Activated CD4-positive, alpha-beta T cell treated with anti-CD3 and anti-CD28 coated beads for 24 hours (primary cell): ENCODE data around the gene PTPRK.

ENCODE experiments used
- DNase-seq, 2 donors: peaks; one replicate each; pipeline ENCODE4 v3.0.0-alpha.2; 2020; ENCODE audit warnings: low read depth in 2 of 2

PTPRK gene

DNA sequence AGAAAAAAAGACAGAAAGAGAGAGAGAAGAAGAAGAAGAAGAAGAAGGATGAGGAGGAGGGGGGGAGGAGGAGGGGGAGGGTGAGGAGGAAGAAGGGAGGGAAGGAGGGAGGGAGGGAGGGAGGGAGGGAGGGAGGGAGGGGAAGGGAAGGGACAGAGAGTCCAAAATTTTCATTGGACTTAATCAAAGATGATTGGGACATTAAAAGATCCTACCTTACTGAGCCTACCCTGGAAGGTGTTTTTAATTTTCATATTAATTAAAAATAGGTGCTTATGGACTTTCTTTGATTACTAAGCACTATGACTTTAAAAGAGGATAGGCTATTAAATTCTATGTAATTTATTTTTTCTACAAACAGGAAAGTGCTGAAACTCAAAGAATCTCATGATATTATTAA is 319.6 kb downstream of the PTPRK start:
- no peak for DNase-seq

- DNase-seq, result no peak
Observed at GRCh38 chr6:128199461-128199860, 320.9 kb downstream of the PTPRK start.

DNA sequence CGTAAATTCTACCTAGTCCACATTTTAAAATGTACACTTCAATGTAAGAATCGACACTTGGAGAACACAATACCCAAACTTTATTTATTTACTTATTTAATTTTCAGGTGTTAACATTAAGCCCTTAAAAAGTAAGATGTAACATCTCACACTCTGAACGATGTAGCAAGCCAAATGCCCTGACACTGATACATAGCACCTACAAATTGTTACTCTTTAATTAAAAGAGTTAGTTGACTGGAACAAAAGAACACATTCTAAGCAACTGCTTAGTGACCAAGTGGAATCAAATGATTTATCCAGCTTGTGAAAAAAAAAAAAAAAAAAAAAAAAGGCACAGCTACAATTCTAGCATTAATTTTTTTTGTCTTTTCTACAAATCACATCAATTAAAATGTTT is 327.4 kb downstream of the PTPRK start:
- DNase-seq, result no peak

GRCh38 chr6:128188678-128189077 is 331.7 kb downstream of the PTPRK start:
- no peak for DNase-seq

- DNase-seq, result no peak
Observed at GRCh38 chr6:128186729-128187128, 333.7 kb downstream of the PTPRK start.

DNA sequence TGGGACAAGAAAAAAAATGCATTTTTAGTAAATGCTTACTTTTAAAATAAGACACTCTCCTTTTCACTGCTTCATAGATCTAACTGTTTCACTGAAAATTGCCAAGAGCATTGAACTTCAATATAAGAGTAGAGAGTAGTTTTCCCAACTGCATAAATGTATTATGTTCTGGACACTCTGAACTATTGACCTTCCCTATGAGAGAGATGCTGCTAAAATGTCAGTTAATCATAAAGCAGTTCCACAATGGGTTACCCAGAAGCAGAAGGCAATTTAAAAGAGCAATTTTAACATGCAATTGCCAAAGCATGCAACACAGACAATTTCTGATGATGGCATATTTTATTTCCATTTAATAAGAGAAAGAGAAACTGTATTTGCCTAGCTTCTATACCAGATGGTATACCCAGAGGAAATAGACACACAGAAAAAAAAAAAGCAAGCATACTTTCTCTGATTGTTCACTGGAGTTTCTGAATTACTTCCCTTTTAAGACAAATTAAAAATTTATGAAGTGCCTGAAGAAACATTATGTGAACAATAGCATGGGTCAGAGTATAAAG is 340.4 kb downstream of the PTPRK start:
- no peak for DNase-seq

GRCh38 chr6:128174724-128175123 is 345.7 kb downstream of the PTPRK start:
- no peak for DNase-seq

GRCh38 chr6:128172752-128173682 is 347.4 kb downstream of the PTPRK start:
- no peak for DNase-seq

DNA sequence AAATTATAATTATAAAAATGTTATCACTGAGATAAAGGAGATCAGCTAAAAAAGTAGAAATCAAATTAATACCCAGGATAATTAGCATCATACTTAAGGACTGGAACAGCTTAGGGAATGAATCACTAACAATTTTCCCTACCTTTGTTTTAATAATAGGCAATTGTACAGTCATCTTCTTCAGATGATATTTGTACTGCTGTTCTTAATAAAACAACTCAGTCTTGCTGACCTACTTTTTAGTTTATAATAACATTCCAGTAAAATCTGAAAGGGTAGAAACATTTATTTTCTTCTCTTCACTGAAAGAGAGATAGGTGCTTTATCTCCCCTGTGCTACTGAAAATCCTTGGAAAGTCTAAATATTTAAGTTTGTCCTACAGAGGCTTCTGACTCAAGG is 348.3 kb downstream of the PTPRK start:
- no peak for DNase-seq

- no peak for DNase-seq
Observed at GRCh38 chr6:128171182-128171581, 349.2 kb downstream of the PTPRK start.

- no peak for DNase-seq
Observed at GRCh38 chr6:128168244-128168643, 352.2 kb downstream of the PTPRK start.

DNA sequence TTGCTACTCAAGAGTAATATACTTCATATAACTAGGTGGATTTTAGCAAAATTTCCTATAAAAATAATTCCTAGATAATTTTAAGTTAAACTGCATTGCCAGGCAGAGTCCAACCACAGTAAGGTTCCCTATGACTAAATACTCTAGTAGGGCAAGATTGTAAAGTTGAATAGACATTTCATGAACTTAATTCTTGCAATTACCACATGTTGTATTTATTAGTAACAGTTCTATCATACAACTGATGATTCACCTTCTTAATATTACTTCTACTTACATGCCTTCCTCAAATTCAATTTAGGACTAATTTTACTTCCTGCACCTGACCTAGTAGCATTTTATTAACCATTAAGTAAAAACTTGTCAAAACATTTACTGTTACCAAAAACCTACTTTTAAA is 352.8 kb downstream of the PTPRK start:
- DNase-seq, result no peak

DNA sequence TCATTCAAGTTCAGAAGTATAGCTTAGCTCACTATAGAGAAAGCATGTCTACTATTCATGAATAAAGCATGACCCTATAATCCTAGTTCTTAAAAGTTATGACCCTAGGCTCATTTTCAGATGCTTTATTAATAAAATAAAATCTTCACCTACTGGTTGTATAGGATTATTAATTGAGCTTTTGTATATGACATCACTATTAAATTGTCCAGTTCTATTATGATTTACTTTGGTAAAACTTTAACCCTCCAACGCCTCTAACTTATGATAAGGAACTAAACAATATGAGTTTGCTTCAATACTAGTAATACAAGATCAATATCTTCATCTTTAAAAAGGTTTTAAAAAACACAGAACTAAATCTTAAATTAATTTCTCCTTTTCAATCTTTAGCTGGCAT is 356.1 kb downstream of the PTPRK start:
- DNase-seq, result no peak

DNA sequence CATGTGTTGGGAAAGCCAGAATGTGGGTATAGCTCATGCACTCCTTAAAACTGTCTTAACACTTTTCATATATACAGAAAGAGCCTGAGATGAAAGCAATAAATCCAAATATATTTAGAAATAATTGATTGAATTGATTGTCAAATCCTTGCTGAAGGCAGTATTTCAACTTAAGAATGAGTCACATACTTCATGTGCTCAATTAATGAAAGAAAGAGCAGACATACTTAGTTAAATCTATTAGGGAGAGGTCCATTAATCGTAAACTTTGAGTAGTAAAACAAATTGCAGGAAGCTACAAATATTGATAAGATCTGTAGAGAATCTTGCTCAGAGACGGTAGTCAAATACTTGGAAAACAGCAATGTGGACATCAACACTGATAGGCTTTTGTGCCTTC is 358.0 kb downstream of the PTPRK start:
- no peak for DNase-seq

DNA sequence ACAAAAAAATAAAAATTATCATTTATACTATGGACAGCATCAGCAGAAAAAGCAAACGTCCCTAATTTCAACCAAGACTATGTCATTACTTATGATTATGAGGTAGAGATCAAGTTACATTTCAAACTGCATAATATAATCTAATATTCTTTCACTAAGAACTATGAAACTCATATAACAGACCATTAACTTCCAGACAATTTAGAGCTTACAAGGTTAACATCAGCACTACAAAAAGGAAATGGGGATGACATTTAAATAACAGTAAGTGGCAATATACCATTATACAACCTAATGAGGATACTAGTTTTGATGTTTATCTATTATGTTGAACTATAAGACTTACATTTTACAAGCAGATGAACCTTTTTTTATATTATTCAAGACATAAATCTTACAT is 358.6 kb downstream of the PTPRK start:
- no peak for DNase-seq

DNA sequence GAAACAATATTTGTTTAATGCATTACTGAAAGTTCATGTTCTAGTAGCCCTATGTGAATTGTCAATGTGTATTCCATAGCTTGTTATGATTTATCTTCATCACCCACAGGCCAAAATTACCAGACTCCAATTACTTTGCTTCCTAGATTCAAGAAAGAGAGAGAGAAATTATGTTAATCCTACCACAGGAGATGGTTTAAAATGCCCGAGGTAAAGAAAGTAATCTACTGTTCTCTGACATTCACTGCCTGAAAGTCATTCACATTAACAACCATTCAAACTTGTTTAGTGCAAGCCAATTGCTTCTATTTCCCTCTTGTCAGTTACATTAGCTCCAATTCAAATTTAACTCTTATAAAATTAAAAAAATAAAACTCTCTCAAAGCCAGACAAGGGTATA is 359.1 kb downstream of the PTPRK start:
- no peak for DNase-seq

GRCh38 chr6:128158496-128158895 is 361.9 kb downstream of the PTPRK start:
- DNase-seq, result no peak

DNA sequence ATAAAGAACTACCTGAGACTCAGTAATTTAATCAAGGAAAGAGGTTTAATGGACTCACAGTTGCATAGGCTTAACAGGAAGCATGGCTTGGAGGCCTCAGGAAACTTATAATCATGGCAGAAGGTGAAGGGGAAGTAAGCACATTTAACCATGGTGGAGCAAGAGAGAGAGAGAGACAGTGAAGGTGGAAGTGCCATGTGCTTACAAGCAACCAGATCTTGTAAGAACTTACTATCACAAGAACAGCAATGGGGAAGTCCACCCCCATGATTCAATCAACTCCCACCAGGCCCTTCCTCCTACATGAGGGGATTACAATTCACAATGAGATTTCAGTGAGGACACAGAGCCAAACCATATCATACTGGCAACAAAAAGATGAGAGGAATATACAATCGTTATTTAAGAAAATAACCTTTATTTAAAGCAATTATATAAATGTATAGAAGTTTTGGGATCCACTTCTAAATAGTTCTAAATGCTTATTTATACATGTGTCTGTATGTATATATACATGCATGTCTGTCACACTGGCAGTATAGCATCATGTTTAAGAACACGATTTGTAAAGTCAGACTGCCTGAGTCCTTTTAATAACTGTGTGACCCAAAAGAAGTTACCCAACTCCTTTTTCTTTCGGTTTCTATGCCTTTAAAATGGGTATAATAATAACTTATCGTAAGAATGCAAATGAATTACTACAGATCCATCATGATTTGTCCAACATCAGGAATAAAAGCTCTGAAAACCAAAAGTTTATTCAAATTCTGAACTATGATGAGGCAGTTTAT is 363.9 kb downstream of the PTPRK start:
- DNase-seq, result no peak

DNA sequence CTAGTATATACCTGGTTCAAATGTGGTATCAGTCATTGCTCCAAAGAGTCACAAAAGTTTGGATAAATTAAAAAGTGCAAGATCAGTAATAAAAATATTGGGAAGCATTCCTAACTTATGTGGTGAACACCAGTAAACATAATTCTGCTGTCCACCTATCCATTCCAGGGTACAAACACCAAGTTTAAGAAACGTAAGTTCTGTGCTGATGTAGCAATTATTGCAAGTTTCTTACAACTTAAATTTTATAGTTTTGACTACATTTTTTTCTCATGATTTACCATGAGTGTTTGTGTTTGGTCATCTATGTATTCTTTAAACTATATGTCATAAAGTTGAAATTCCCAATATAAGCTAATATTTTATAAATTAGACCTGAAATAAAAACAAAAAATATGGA is 364.6 kb downstream of the PTPRK start:
- DNase-seq, result no peak

DNA sequence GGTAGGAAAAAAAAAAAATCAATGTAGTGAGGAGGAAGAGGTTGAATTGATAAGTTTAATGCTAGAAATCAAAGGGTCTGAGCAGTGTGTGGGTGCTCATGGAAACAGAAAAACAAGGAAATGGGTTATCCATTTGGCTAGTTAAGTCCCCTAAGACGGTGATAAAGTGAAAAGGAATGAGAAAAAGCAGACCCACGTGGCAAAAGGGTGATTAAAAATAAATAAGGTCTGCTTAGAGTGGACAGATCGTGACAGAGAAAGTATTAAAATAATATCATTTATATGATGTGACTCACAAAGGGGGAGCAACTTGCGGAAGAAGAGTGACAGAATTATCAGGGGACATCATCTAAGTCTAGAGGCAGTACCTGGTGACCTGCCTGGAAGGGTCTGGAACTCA is 367.8 kb downstream of the PTPRK start:
- DNase-seq, result no peak

- DNase-seq, result no peak
Observed at GRCh38 chr6:128150376-128150775, 370.0 kb downstream of the PTPRK start.

GRCh38 chr6:128149796-128150195 is 370.6 kb downstream of the PTPRK start:
- no peak for DNase-seq

- DNase-seq, result no peak
Observed at GRCh38 chr6:128144320-128144719, 376.1 kb downstream of the PTPRK start.
